ENCODE data around the gene SCAMP2. TPM values are rescaled to one million over a fixed set of nuclear protein-coding genes. Genes with fewer than 3 reads are reported as not detected.
"Not testable (repeated sequence)": the region's sequence is repeated elsewhere in the genome, so short reads cannot be mapped to it uniquely, and the experiment has no call there.

Gene SCAMP2
- polyA plus RNA-seq, 4 donors, result 52.3 to 128 (median 75.7) TPM

DNA sequence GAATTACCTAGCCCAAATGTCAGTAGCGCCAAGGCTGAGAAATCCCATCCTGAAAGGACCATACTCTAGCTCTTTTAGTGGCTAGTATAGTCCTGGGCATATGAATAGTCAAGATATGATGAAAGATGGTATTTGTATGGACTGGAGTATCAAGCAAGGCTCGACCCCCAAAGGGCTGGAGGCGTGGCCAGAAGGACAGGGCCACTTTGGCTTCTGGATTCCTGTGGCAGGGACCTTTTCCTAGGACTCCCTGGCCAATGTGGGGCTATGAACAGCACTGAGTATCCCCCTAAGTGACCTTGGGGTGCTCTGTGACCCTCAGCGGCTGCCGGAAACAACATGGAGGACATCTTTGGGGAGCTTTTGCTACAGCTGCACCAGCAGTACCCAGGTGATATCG lies 22.7 kb upstream of the SCAMP2 start:
- FAIRE-seq (no peak), DNase-seq (no peak)
- Histone ChIP-seq H3K27me3 (ENCODE audit: control insufficient read depth in 3 of 3, insufficient read depth in 3 of 3, low read length in 3 of 3) (no peaks in the 10 kb centered on the region), H3K4me3 (ENCODE audit: low read depth in 1 of 3, low read length in 3 of 3) (no peak overlapping the region), H3K36me3 (ENCODE audit: control insufficient read depth in 3 of 3, insufficient read depth in 2 of 3, low read depth in 1 of 3, low read length in 3 of 3) (peaks cover 2 to 90% (median 10%) of the 10 kb centered on the region in 3 donors), H3K9me3 (ENCODE audit: control insufficient read depth in 2 of 2, insufficient read depth in 1 of 2, low read depth in 1 of 2, low read length in 1 of 2) (no peaks in the 10 kb centered on the region), H3K27ac (ENCODE audit: low read depth in 1 of 3, low read length in 2 of 3) (no peak overlapping the region), H3K4me1 (ENCODE audit: control insufficient read depth in 3 of 3, insufficient read depth in 2 of 3, low read depth in 1 of 3, low read length in 2 of 3) (peaks cover 0 to 17% (median 4%) of the 10 kb centered on the region in 3 donors)
- 94 to 96% (median 95%) methylated on average over 6 of the region's 6 CpGs for WGBS, 3 donors

DNA sequence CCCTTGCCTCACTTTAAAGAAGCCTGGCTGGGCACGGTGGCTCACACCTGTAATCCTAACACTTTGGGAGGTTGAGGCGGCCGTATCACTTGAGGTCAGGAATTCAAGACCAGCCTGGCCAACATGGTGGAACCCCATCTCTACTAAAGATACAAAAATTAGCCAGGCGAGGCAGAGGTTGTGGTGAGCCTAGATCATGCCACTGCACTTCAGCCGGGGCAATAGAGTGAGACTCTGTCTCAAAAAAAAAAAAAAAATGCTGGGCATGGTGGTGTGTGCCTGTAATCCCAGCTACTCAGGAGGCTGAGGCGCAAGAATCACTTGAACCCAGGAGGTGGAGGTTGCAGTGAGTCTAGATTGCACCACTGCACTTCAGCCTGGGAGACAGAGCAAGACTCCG lies 21.2 kb upstream of the SCAMP2 start:
- not testable (repeated sequence) for H3K9me3 ChIP-seq (ENCODE audit: control insufficient read depth in 2 of 2, insufficient read depth in 1 of 2, low read depth in 1 of 2, low read length in 1 of 2); H3K27ac ChIP-seq (ENCODE audit: low read depth in 1 of 3, low read length in 2 of 3); DNase-seq; H3K4me3 ChIP-seq (ENCODE audit: low read depth in 1 of 3, low read length in 3 of 3); FAIRE-seq; H3K27me3 ChIP-seq (ENCODE audit: control insufficient read depth in 3 of 3, insufficient read depth in 3 of 3, low read length in 3 of 3)
- H3K4me1 ChIP-seq (ENCODE audit: control insufficient read depth in 3 of 3, insufficient read depth in 2 of 3, low read depth in 1 of 3, low read length in 2 of 3), result peaks cover 0 to 27% (median 4%) of the 10 kb centered on the region in 3 donors
- H3K36me3 ChIP-seq (ENCODE audit: control insufficient read depth in 3 of 3, insufficient read depth in 2 of 3, low read depth in 1 of 3, low read length in 3 of 3), result peaks cover 2 to 77% (median 2%) of the 10 kb centered on the region in 3 donors
- 93 to 99% (median 97%) methylated on average over 7 of the region's 7 CpGs for WGBS, 3 donors

DNA sequence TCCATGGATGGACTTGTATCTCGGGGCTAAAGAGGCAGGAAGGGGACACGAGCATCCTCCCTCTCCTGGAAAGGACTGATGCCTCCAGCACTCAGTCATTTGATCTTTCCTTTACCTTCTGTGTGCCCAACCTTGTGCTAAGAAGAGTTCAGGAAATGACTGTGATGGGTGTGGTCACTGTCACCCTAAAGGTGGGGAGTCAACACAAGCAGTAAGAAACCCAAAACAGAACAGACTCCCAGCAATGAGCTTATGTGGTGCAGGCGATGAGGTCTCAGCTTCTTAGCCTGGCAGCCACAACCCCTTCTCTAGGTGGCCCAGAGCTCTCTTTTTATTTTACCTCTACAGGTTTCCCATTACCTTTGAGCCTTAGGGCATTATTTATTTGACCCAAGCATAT lies 20.5 kb upstream of the SCAMP2 start:
- no peak for DNase-seq
- no peaks in the 10 kb centered on the region for H3K27me3 ChIP-seq (ENCODE audit: control insufficient read depth in 3 of 3, insufficient read depth in 3 of 3, low read length in 3 of 3)
- no peaks in the 10 kb centered on the region for H3K9me3 ChIP-seq (ENCODE audit: control insufficient read depth in 2 of 2, insufficient read depth in 1 of 2, low read depth in 1 of 2, low read length in 1 of 2)
- peaks cover 2 to 34% (median 4%) of the 10 kb centered on the region in 3 donors for H3K4me1 ChIP-seq (ENCODE audit: control insufficient read depth in 3 of 3, insufficient read depth in 2 of 3, low read depth in 1 of 3, low read length in 2 of 3)
- H3K27ac ChIP-seq (ENCODE audit: low read depth in 1 of 3, low read length in 2 of 3), result no peak overlapping the region
- no peak overlapping the region for H3K4me3 ChIP-seq (ENCODE audit: low read depth in 1 of 3, low read length in 3 of 3)
- H3K36me3 ChIP-seq (ENCODE audit: control insufficient read depth in 3 of 3, insufficient read depth in 2 of 3, low read depth in 1 of 3, low read length in 3 of 3), result peaks cover 0 to 70% (median 0%) of the 10 kb centered on the region in 3 donors
- FAIRE-seq, result no peak
- WGBS, 3 donors, result 66 to 85% (median 85%) methylated on average over 3 of the region's 3 CpGs

GRCh38 chr15:74892931-74893330 lies 19.8 kb upstream of the SCAMP2 start:
- Histone ChIP-seq H3K27me3 (ENCODE audit: control insufficient read depth in 3 of 3, insufficient read depth in 3 of 3, low read length in 3 of 3) (no peaks in the 10 kb centered on the region), H3K9me3 (ENCODE audit: control insufficient read depth in 2 of 2, insufficient read depth in 1 of 2, low read depth in 1 of 2, low read length in 1 of 2) (no peaks in the 10 kb centered on the region), H3K4me1 (ENCODE audit: control insufficient read depth in 3 of 3, insufficient read depth in 2 of 3, low read depth in 1 of 3, low read length in 2 of 3) (peaks cover 2 to 35% (median 4%) of the 10 kb centered on the region in 3 donors), H3K4me3 (ENCODE audit: low read depth in 1 of 3, low read length in 3 of 3) (no peak overlapping the region), H3K36me3 (ENCODE audit: control insufficient read depth in 3 of 3, insufficient read depth in 2 of 3, low read depth in 1 of 3, low read length in 3 of 3) (peaks cover 0 to 65% (median 0%) of the 10 kb centered on the region in 3 donors), H3K27ac (ENCODE audit: low read depth in 1 of 3, low read length in 2 of 3) (no peak overlapping the region)
- WGBS, 3 donors, result 84 to 94% (median 91%) methylated on average over 2 of the region's 2 CpGs
- FAIRE-seq (no peak), DNase-seq (no peak)

GRCh38 chr15:74892313-74892712 lies 19.1 kb upstream of the SCAMP2 start:
- 69 to 82% (median 81%) methylated on average over 3 of the region's 3 CpGs for WGBS, 3 donors
- Histone ChIP-seq H3K4me3 (ENCODE audit: low read depth in 1 of 3, low read length in 3 of 3) (no peak overlapping the region), H3K27me3 (ENCODE audit: control insufficient read depth in 3 of 3, insufficient read depth in 3 of 3, low read length in 3 of 3) (no peaks in the 10 kb centered on the region), H3K4me1 (ENCODE audit: control insufficient read depth in 3 of 3, insufficient read depth in 2 of 3, low read depth in 1 of 3, low read length in 2 of 3) (peaks cover 2 to 35% (median 4%) of the 10 kb centered on the region in 3 donors), H3K27ac (ENCODE audit: low read depth in 1 of 3, low read length in 2 of 3) (peak overlapping the region in 1 of 3 donors; percentile 47), H3K36me3 (ENCODE audit: control insufficient read depth in 3 of 3, insufficient read depth in 2 of 3, low read depth in 1 of 3, low read length in 3 of 3) (peaks cover 0 to 59% (median 0%) of the 10 kb centered on the region in 3 donors), H3K9me3 (ENCODE audit: control insufficient read depth in 2 of 2, insufficient read depth in 1 of 2, low read depth in 1 of 2, low read length in 1 of 2) (no peaks in the 10 kb centered on the region)
- FAIRE-seq (no peak), DNase-seq (peak in 1 of 2 donors; percentile 76)

DNA sequence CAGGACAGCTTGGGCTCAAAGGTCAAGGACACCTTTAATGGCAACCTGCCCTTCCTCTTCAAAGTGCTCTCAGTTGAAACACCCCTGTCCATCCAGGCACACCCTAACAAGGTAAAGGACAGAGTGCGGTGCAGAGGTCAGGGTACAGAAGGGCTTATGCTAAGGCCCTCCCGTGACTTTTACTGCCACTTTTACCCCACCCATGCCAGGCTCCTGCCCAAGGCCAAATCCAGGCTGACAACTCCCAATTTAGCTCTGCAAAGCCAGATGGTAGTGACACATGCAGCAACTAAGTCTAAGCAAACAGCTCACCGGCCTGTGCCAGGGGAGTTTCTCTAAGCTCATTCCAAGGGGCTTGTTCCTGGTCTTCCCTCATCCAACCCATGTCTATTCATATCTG lies 18.3 kb upstream of the SCAMP2 start:
- Histone ChIP-seq H3K27ac (ENCODE audit: low read depth in 1 of 3, low read length in 2 of 3) (peak overlapping the region; percentile 70 to 88 (median 79)), H3K4me3 (ENCODE audit: low read depth in 1 of 3, low read length in 3 of 3) (no peak overlapping the region), H3K9me3 (ENCODE audit: control insufficient read depth in 2 of 2, insufficient read depth in 1 of 2, low read depth in 1 of 2, low read length in 1 of 2) (no peaks in the 10 kb centered on the region), H3K4me1 (ENCODE audit: control insufficient read depth in 3 of 3, insufficient read depth in 2 of 3, low read depth in 1 of 3, low read length in 2 of 3) (peaks cover 2 to 35% (median 4%) of the 10 kb centered on the region in 3 donors), H3K27me3 (ENCODE audit: control insufficient read depth in 3 of 3, insufficient read depth in 3 of 3, low read length in 3 of 3) (no peaks in the 10 kb centered on the region), H3K36me3 (ENCODE audit: control insufficient read depth in 3 of 3, insufficient read depth in 2 of 3, low read depth in 1 of 3, low read length in 3 of 3) (peaks cover 0 to 51% (median 0%) of the 10 kb centered on the region in 3 donors)
- peak; percentile 63 to 97 for DNase-seq
- WGBS, 3 donors, result 5 to 80% (median 40%) methylated on average over 3 of the region's 3 CpGs
- FAIRE-seq, result no peak

DNA sequence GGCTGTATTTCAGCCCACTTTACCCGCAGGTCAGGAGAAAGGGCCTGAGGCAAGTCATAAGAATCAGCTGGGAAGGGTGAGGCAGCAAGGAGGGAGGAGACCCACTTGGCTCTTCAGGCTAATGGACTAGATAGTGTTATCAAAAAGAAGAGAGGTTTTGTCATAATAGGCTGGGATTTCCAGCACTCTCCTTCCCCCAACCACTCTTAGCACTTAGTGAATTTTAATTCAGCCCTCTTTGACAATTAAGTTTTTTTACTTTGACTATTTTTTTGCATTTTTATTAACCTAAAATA lies 17.4 kb upstream of the SCAMP2 start:
- Histone ChIP-seq H3K27me3 (ENCODE audit: control insufficient read depth in 3 of 3, insufficient read depth in 3 of 3, low read length in 3 of 3) (no peaks in the 10 kb centered on the region), H3K4me3 (ENCODE audit: low read depth in 1 of 3, low read length in 3 of 3) (peak overlapping the region; percentile 60 to 73 (median 72)), H3K27ac (ENCODE audit: low read depth in 1 of 3, low read length in 2 of 3) (peak overlapping the region; percentile 70 to 88 (median 86)), H3K36me3 (ENCODE audit: control insufficient read depth in 3 of 3, insufficient read depth in 2 of 3, low read depth in 1 of 3, low read length in 3 of 3) (peaks cover 0 to 42% (median 0%) of the 10 kb centered on the region in 3 donors), H3K9me3 (ENCODE audit: control insufficient read depth in 2 of 2, insufficient read depth in 1 of 2, low read depth in 1 of 2, low read length in 1 of 2) (no peaks in the 10 kb centered on the region), H3K4me1 (ENCODE audit: control insufficient read depth in 3 of 3, insufficient read depth in 2 of 3, low read depth in 1 of 3, low read length in 2 of 3) (peaks cover 2 to 38% (median 4%) of the 10 kb centered on the region in 3 donors)
- WGBS, 3 donors, result 0 to 8% (median 0%) methylated on average over 1 of the region's 1 CpG
- DNase-seq, result peak in 1 of 2 donors; percentile 37
- FAIRE-seq, result no peak

GRCh38 chr15:74889883-74890664 lies 16.9 kb upstream of the SCAMP2 start, which contains the start of gene MPI:
Gene MPI (plus strand): TSS chr15:74890042. CDS start chr15:74890074, 32 bp downstream.
- peaks cover 2 to 38% (median 4%) of the 10 kb centered on the region in 3 donors for H3K4me1 ChIP-seq (ENCODE audit: control insufficient read depth in 3 of 3, insufficient read depth in 2 of 3, low read depth in 1 of 3, low read length in 2 of 3)
- peak; percentile 87 to 94 for DNase-seq
- H3K27ac ChIP-seq (ENCODE audit: low read depth in 1 of 3, low read length in 2 of 3), result peak within 1 kb of the TSS; percentile 70 to 88 (median 86)
- WGBS, 3 donors, result 2 to 3% (median 2%) methylated on average over 41 to 47 of the region's 47 CpGs
- no peaks in the 10 kb centered on the region for H3K9me3 ChIP-seq (ENCODE audit: control insufficient read depth in 2 of 2, insufficient read depth in 1 of 2, low read depth in 1 of 2, low read length in 1 of 2)
- FAIRE-seq, result no peak
- peaks cover 0 to 37% (median 0%) of the 10 kb centered on the region in 3 donors for H3K36me3 ChIP-seq (ENCODE audit: control insufficient read depth in 3 of 3, insufficient read depth in 2 of 3, low read depth in 1 of 3, low read length in 3 of 3)
- no peaks in the 10 kb centered on the region for H3K27me3 ChIP-seq (ENCODE audit: control insufficient read depth in 3 of 3, insufficient read depth in 3 of 3, low read length in 3 of 3)
- H3K4me3 ChIP-seq (ENCODE audit: low read depth in 1 of 3, low read length in 3 of 3), result peak within 1 kb of the TSS; percentile 60 to 73 (median 72)

Measured in small intestine (tissue), 7 donors.